GM12891 (cell line): ENCODE data around the gene ZFYVE21.

ENCODE experiments used
- DNase-seq: peaks from one replicate; pipeline ENCODE4 v3.0.0; 2011; ENCODE audit warnings: low spot score; ENCODE audit not compliant: insufficient read length
- FAIRE-seq: peaks from 2 replicates; lab custom pipeline; 2011; peaks lifted over from hg19 to GRCh38; lab: Jason Lieb, UNC
- PAX5 ChIP-seq: IDR thresholded peaks from 2 replicates; pipeline ENCODE4 v1.6.1; 2011; ENCODE audit warnings: low read length, moderate library complexity, mild to moderate bottlenecking; ENCODE audit not compliant: insufficient read depth, severe bottlenecking
- POLR2A ChIP-seq: IDR thresholded peaks from 2 replicates; pipeline ENCODE4 v1.6.1; 2011; ENCODE audit warnings: low read depth, low read length, control low read depth
- POLR2AphosphoS5 ChIP-seq: IDR thresholded peaks from 2 replicates; pipeline ENCODE4 v1.6.1; 2011; ENCODE audit warnings: low read depth, low read length, control low read depth
- POU2F2 ChIP-seq: IDR thresholded peaks from 2 replicates; pipeline ENCODE4 v1.6.1; 2011; ENCODE audit warnings: low read depth, mild to moderate bottlenecking, control low read depth, low read length, moderate library complexity
- SPI1 ChIP-seq: IDR thresholded peaks from 2 replicates; pipeline ENCODE4 v1.6.1; 2011; ENCODE audit warnings: low read depth, low read length, control low read depth
- TAF1 ChIP-seq: IDR thresholded peaks from 2 replicates; pipeline ENCODE4 v1.6.1; 2011; ENCODE audit warnings: low read depth, low read length, control low read depth

The ZFYVE21 gene

DNA sequence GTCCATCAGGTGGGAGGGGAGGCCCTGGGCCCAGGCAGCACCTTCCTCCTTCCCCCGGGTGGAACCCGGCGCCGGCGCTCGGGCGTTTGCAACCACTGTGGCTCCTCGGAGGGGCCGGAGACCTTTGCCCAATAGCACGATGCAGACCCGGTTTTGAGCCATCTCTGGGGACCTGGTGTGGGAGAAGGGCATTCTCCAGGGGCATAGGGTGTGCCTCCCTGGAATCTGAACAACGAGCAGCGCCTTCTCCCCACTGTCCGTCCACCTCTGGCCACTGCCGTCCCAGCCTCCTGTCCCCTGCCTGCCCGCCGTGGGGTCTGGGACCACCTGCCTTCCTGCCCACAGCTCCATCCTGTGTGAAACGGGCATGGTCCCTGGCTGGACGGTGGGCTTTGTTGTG, 12.5 kb downstream of the ZFYVE21 start:
- no peak for FAIRE-seq
- no peak for DNase-seq

DNA sequence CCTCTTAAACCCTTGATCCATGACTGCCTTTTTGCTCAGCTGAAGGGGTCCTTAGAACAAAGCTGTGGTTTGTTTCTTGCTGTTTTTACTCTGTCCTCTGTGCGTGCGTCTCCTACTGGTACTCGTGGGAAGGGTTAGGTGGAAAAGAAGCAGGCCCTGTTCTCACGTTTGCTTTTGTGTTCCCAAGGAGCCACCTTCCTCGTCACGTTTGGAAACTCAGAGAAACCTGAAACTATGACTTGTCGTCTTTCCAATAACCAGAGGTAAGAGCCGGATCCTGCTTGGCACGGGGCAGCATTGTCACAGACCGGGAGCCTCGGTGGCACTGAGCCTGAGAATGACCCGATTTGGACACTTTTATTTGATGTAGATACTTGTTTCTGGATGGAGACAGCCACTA, 13.1 kb downstream of the ZFYVE21 start:
- FAIRE-seq (no peak), DNase-seq (no peak)
- TF ChIP-seq POLR2AphosphoS5 (no peak), SPI1 (no peak), POLR2A (no peak), POU2F2 (no peak), PAX5 (no peak), TAF1 (no peak)

More for the DNA sequence above, 12.5 kb downstream of the ZFYVE21 start:
- no peak for TF ChIP-seq TAF1
- no peak for TF ChIP-seq POLR2A
- TF ChIP-seq PAX5: no peak
- no peak for TF ChIP-seq POU2F2
- TF ChIP-seq SPI1: no peak
- TF ChIP-seq POLR2AphosphoS5: no peak

DNA sequence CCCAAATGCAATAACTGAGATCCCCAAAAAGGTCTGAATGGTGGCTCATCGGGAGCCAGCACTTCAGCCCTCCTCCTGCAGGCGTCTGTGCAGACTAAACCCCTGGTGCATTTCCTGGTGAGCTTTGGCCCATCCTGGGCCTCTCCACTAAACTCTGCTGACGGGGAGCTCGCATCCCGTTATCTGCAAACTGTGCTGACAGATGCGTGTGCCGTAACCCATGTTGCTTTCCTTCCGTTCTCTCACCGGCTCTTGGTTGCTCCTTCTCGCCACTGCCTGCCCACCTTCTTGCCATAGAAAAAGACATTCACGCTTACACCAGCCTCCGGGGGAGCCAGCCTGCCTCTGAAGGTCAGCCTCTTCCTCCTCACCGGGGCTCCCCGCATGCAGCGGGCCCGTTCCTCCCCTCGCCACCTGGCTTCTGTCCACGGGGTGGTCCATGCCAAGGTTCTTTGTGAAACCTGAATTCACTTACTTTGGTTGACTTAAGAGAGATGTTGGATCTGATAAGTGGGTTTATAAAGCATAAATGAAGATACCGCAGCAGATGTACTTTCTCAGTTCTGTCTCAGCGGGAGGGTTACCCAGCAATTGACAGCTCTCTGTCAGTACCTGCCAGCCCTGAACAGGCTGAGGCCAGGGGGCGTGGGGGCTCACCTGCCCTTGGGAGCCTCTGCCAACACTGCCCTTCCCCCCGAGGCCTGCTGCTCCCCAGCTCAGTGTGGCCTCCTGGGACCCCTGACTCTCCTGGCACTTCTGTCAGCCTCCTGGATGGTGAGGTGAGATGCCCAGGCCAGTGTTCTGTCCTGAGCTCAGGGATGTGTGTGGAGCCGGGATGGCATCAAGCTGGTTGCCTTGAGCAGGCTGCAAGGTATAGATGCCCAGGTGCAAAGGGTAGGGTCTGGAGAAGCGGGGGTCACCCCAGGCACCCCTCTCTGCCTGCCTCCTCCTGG, 14.2 kb downstream of the ZFYVE21 start:
- FAIRE-seq (no peak), DNase-seq (no peak)

DNA sequence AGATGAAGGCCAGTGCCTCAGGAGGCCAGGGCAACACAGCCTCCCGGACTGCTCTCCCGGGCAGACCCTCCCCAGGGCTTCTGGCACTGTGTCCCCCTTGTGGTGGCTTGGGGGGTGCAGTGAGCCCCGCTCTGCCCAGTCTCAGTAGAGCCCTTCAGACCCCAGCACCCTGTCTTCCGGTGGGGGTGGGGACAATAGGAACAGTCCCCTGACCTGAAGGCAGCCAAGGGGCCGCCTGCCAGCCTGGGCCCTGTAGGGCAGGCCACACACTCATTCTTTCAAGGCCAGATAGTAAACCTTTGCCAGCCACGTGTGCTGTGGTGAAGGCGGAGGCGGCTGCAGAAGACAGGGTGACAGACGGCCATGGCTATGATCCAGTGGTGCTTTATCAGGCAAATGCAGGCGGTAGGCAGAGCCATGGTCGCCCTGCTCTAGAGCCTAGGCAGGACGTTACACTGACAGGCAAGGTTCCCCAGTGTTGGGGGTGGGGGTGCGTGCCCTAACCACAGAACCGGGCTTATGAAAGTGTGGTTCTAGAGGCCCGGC, 15.0 kb downstream of the ZFYVE21 start:
- DNase-seq (no peak), FAIRE-seq (no peak)
- TF ChIP-seq TAF1 (no peak), POLR2AphosphoS5 (no peak), PAX5 (no peak), POLR2A (no peak), SPI1 (no peak), POU2F2 (no peak)

More for the DNA sequence above, 14.2 kb downstream of the ZFYVE21 start:
- TF ChIP-seq TAF1 (no peak), POU2F2 (no peak), PAX5 (no peak), POLR2A (no peak), SPI1 (no peak), POLR2AphosphoS5 (no peak)

DNA sequence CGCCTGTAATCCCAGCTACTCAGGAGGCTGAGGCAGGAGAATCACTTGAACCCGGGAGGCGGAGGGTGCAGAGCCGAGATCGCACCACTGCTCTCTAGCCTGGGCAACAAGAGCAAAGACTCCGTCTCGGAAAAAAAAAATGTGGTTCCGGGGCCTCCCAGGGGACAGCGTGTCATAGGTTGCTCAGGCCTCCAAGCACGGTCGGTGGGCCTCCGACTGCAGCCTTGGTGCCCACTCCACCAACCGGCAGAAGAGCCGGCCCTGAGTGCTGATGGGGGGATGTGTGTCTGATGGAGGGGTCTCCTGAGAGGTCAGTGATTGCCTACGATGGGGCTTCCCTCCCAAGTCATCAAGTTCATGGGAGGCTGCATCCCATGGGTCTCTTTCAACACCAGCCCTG, 15.9 kb downstream of the ZFYVE21 start:
- no peak for DNase-seq
- TF ChIP-seq POLR2AphosphoS5 (no peak), TAF1 (no peak), SPI1 (no peak), POLR2A (no peak), POU2F2 (no peak), PAX5 (no peak)
- no peak for FAIRE-seq

DNA sequence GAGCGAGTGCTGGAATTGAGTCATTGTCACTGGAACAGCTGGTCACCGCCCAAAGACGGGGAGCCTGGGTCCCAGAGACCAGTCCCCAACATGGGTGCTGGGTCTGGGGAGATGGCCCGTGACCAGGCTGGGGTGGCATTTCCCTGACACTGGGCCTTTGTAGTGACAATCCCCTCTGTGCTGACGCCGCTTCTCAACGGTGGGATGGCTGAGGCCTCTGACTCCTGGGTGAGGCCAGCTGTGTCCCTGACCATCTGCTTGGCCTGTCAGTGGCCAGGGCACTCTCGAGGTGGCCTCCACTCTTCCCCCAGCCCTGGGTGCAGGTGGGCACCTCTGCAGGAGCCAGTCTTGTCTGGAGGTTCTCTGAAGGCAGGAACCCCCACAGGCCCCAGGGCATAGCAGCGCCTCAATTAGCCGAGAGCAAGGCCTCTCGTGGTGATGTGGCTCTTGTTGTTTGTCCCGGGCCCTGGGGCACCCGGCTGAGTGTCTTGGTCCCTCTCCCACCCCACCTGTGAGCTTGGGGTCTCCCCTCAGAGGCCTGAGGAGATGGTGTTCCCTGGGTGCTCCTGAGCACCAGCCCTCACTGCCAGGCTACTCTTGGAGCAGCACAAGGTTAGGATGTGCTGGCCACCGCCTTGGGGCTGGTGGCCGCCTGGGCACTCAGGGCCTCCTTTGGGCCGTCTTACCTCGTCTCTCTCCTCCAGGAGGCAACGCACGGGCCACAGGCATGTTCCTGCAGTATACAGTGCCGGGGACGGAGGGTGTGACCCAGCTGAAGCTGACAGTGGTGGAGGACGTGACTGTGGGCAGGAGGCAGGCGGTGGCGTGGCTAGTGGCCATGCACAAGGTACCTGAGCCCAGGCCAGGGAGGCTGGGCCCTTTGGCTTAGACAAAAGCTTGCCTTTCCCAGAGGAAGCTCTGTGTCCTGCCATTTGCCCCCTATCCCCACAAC, 16.6 kb downstream of the ZFYVE21 start:
- no peak for TF ChIP-seq POLR2A
- TF ChIP-seq POLR2AphosphoS5: no peak
- no peak for TF ChIP-seq SPI1
- no peak for TF ChIP-seq POU2F2
- TF ChIP-seq TAF1: no peak
- no peak for TF ChIP-seq PAX5
- DNase-seq (no peak), FAIRE-seq (no peak)

GRCh38 chr14:103732868-103733620, 17.4 kb downstream of the ZFYVE21 start:
- TF ChIP-seq SPI1 (no peak), POLR2AphosphoS5 (no peak), TAF1 (no peak), POLR2A (no peak), POU2F2 (no peak), PAX5 (no peak)
- FAIRE-seq (no peak), DNase-seq (no peak)

- TF ChIP-seq SPI1 (no peak), POLR2A (no peak), TAF1 (no peak), POU2F2 (no peak), POLR2AphosphoS5 (no peak), PAX5 (no peak)
- FAIRE-seq: no peak
- DNase-seq: no peak
These were observed 18.0 kb downstream of the ZFYVE21 start for GRCh38 chr14:103733651-103734050.
